ENCODE results near the gene C8A.

The C8A gene

GRCh38 chr1:56925193-56925592, 70.6 kb downstream of the C8A start:
- DNase-seq (ENCODE audit: low read depth, low spot score): no peak

GRCh38 chr1:56927171-56927570, 72.6 kb downstream of the C8A start:
- DNase-seq (ENCODE audit: low read depth, low spot score): no peak

GRCh38 chr1:56927986-56928385, 73.4 kb downstream of the C8A start:
- DNase-seq (ENCODE audit: low read depth, low spot score): no peak

- DNase-seq (ENCODE audit: low read depth, low spot score): no peak
Measured at GRCh38 chr1:56929492-56929891, 74.9 kb downstream of the C8A start.

- peak; percentile 50 for DNase-seq (ENCODE audit: low read depth, low spot score)
Measured at GRCh38 chr1:56931211-56931610, 76.6 kb downstream of the C8A start.

- peak; percentile 4 for DNase-seq (ENCODE audit: low read depth, low spot score)
Measured at GRCh38 chr1:56931686-56932085, 77.1 kb downstream of the C8A start.

- DNase-seq (ENCODE audit: low read depth, low spot score): no peak
Measured at GRCh38 chr1:56933161-56933560, 78.6 kb downstream of the C8A start.

GRCh38 chr1:56933606-56934005, 79.0 kb downstream of the C8A start:
- no peak for DNase-seq (ENCODE audit: low read depth, low spot score)

GRCh38 chr1:56934430-56935060, 79.9 kb downstream of the C8A start:
- peak; percentile 22 for DNase-seq (ENCODE audit: low read depth, low spot score)

GRCh38 chr1:56938646-56939045, 84.0 kb downstream of the C8A start:
- no peak for DNase-seq (ENCODE audit: low read depth, low spot score)

- no peak for DNase-seq (ENCODE audit: low read depth, low spot score)
Measured at GRCh38 chr1:56939209-56939608, 84.6 kb downstream of the C8A start.

- no peak for DNase-seq (ENCODE audit: low read depth, low spot score)
Measured at GRCh38 chr1:56940039-56940438, 85.4 kb downstream of the C8A start.

- DNase-seq (ENCODE audit: low read depth, low spot score): peak; percentile 23
Measured at GRCh38 chr1:56948403-56949023, 93.9 kb downstream of the C8A start.

GRCh38 chr1:56952501-56952900, 97.9 kb downstream of the C8A start:
- no peak for DNase-seq (ENCODE audit: low read depth, low spot score)

GRCh38 chr1:56953386-56953785, 98.8 kb downstream of the C8A start:
- no peak for DNase-seq (ENCODE audit: low read depth, low spot score)

- no peak for DNase-seq (ENCODE audit: low read depth, low spot score)
Measured at GRCh38 chr1:56954664-56955063, 100.1 kb downstream of the C8A start.

- no peak for DNase-seq (ENCODE audit: low read depth, low spot score)
Measured at GRCh38 chr1:56957931-56958330, 103.3 kb downstream of the C8A start.

GRCh38 chr1:56958526-56958925, 103.9 kb downstream of the C8A start:
- peak; percentile 34 for DNase-seq (ENCODE audit: low read depth, low spot score)

- DNase-seq (ENCODE audit: low read depth, low spot score): no peak
Measured at GRCh38 chr1:56961426-56961825, 106.8 kb downstream of the C8A start.

- DNase-seq (ENCODE audit: low read depth, low spot score): no peak
Measured at GRCh38 chr1:56963667-56964066, 109.1 kb downstream of the C8A start.

- DNase-seq (ENCODE audit: low read depth, low spot score): no peak
Measured at GRCh38 chr1:56964349-56965017, 109.9 kb downstream of the C8A start.

- DNase-seq (ENCODE audit: low read depth, low spot score): no peak
Measured at GRCh38 chr1:56965191-56965590, 110.6 kb downstream of the C8A start.

All from astrocyte of the hippocampus (primary cell).